Measurements from ENCODE around the gene SLC25A25. TPM values are rescaled to one million over a fixed set of nuclear protein-coding genes. Genes with fewer than 3 reads are reported as not detected.

SLC25A25 gene
- total and polyA plus RNA-seq, 9 of the 15 experiments (the other 6 are each of a cell fraction or from before 2014, with no cell fraction given): 0.07 to 35.9 (median 23.2) TPM

DNA sequence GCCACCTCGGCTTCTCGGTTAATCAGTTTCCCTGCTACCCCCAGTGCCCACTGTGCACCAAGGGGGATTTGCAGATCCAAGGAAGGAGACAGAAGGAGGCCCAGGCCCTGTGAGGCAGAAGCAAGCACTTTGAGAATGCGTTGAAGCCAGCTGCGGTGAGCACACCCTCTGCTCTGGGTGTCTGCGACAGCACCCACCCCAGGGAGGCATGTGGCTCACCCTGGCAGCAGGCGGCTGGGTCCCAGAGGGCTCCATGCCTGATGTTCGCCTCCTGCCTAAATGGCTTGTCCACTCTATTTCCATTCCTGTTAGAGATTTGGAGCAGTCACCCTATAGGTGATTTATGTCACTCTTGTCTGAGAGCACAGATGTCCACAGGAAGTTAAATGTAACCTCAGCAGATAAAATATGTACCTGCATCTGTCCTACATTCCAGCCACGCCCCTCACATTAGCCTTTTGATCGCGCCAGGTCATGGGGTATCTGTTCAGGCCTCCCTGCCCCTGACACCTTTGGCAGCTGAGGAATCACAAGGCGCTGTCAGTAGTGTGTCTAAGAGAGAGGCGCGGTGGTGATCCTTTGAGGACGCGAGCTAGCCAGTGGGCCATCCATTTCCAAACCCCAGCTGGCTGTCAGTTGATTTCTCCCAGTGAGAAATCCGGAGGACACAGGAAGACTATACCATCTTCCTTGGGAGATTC, 31.3 kb downstream of the SLC25A25 start (continued):
- TF ChIP-seq RBM22 (IDR thresholded peaks at IDR 0.05; ENCODE audit: low read depth, low read length, poor library complexity, severe bottlenecking): no peak
- TF ChIP-seq, protein P1, sequence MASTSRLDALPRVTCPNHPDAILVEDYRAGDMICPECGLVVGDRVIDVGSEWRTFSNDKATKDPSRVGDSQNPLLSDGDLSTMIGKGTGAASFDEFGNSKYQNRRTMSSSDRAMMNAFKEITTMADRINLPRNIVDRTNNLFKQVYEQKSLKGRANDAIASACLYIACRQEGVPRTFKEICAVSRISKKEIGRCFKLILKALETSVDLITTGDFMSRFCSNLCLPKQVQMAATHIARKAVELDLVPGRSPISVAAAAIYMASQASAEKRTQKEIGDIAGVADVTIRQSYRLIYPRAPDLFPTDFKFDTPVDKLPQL (IDR thresholded peaks at IDR 0.05; ENCODE audit: extremely low read depth, insufficient read length): no peak
- TF ChIP-seq CHAMP1 (IDR thresholded peaks at IDR 0.05): no peak
- TF ChIP-seq KDM1A (IDR thresholded peaks at IDR 0.05): no peak
- no peak for TF ChIP-seq GABPB2 (CRISPR knock-in tag; conservative IDR thresholded peaks at IDR 0.05)
- TF ChIP-seq ZNF23 (CRISPR knock-in tag; IDR thresholded peaks at IDR 0.05): no peak
- no peak for TF ChIP-seq ZNF398 (CRISPR knock-in tag; IDR thresholded peaks at IDR 0.05)
- TF ChIP-seq RNF219 (CRISPR knock-in tag; IDR thresholded peaks at IDR 0.05): no peak
- no peak for TF ChIP-seq ZNF197 (CRISPR knock-in tag; IDR thresholded peaks at IDR 0.05; ENCODE audit: low read depth)
- TF ChIP-seq PML (IDR thresholded peaks at IDR 0.05; ENCODE audit: low read length): peak; percentile 76; the same call in 1 of the 2 replicates
- TF ChIP-seq ZNF217 (CRISPR knock-in tag; IDR thresholded peaks at IDR 0.05): no peak
- TF ChIP-seq FIP1L1 (IDR thresholded peaks at IDR 0.05; ENCODE audit: low read depth, low read length, poor library complexity, severe bottlenecking): no peak
- TF ChIP-seq, protein P2, sequence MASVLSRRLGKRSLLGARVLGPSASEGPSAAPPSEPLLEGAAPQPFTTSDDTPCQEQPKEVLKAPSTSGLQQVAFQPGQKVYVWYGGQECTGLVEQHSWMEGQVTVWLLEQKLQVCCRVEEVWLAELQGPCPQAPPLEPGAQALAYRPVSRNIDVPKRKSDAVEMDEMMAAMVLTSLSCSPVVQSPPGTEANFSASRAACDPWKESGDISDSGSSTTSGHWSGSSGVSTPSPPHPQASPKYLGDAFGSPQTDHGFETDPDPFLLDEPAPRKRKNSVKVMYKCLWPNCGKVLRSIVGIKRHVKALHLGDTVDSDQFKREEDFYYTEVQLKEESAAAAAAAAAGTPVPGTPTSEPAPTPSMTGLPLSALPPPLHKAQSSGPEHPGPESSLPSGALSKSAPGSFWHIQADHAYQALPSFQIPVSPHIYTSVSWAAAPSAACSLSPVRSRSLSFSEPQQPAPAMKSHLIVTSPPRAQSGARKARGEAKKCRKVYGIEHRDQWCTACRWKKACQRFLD (CRISPR knock-in tag; IDR thresholded peaks at IDR 0.05): no peak
- no peak for TF ChIP-seq L3MBTL2 (IDR thresholded peaks at IDR 0.05)
- no peak for TF ChIP-seq TRIM28 (IDR thresholded peaks at IDR 0.05)
- no peak for TF ChIP-seq TCF7 (IDR thresholded peaks at IDR 0.05; ENCODE audit: borderline replicate concordance)
- TF ChIP-seq PRMT5 (CRISPR knock-in tag; IDR thresholded peaks at IDR 0.05): no peak
- 0 out of 2 replicates have a peak, but pooled peaks have one; percentile 22 for TF ChIP-seq CREB1 (IDR thresholded peaks at IDR 0.05)
- no peak for TF ChIP-seq CREB1 (CRISPR knock-in tag; IDR thresholded peaks at IDR 0.05)
- no peak for TF ChIP-seq ELF2 (CRISPR knock-in tag; IDR thresholded peaks at IDR 0.05)
- TF ChIP-seq CBFA2T3 (IDR thresholded peaks at IDR 0.05): peak; percentile 87
- TF ChIP-seq ZNF79 (CRISPR knock-in tag; IDR thresholded peaks at IDR 0.05; ENCODE audit: low read depth): no peak
